ELR (cell line): Measurements from ENCODE around the gene NAALADL2.
"Not testable (repeated sequence)": the region's sequence is repeated elsewhere in the genome, so short reads cannot be mapped to it uniquely, and the experiment has no call there.

Experiments used
- DNase-seq: peaks from one replicate; pipeline ENCODE4 v3.0.0-alpha.2; 2015; ENCODE audit warnings: low read depth

The NAALADL2 gene

GRCh38 chr3:175489406-175489805 lies 630.3 kb downstream of the NAALADL2 start:
- DNase-seq = no peak

- DNase-seq = no peak
Measured at GRCh38 chr3:175493301-175493700, 634.2 kb downstream of the NAALADL2 start.

GRCh38 chr3:175495331-175495730 lies 636.2 kb downstream of the NAALADL2 start:
- no peak for DNase-seq

- DNase-seq = no peak
Measured at GRCh38 chr3:175502155-175502554, 643.0 kb downstream of the NAALADL2 start.

- no peak for DNase-seq
Measured at GRCh38 chr3:175511219-175511785, 652.2 kb downstream of the NAALADL2 start.

- no peak for DNase-seq
Measured at GRCh38 chr3:175512700-175513099, 653.6 kb downstream of the NAALADL2 start.

GRCh38 chr3:175518459-175518858 lies 659.3 kb downstream of the NAALADL2 start:
- no peak for DNase-seq

GRCh38 chr3:175521406-175521805 lies 662.3 kb downstream of the NAALADL2 start:
- no peak for DNase-seq

GRCh38 chr3:175526191-175526590 lies 667.1 kb downstream of the NAALADL2 start:
- no peak for DNase-seq

- DNase-seq = peak; percentile 12
Measured at GRCh38 chr3:175526609-175527280, 667.6 kb downstream of the NAALADL2 start.

GRCh38 chr3:175528693-175529092 lies 669.6 kb downstream of the NAALADL2 start:
- not testable (repeated sequence) for DNase-seq

GRCh38 chr3:175535351-175535750 lies 676.2 kb downstream of the NAALADL2 start:
- no peak for DNase-seq

GRCh38 chr3:175546115-175546514 lies 687.0 kb downstream of the NAALADL2 start:
- no peak for DNase-seq

GRCh38 chr3:175552929-175553328 lies 693.8 kb downstream of the NAALADL2 start:
- no peak for DNase-seq

- DNase-seq = no peak
Measured at GRCh38 chr3:175554801-175555200, 695.7 kb downstream of the NAALADL2 start.

GRCh38 chr3:175558261-175558660 lies 699.1 kb downstream of the NAALADL2 start:
- no peak for DNase-seq

GRCh38 chr3:175564363-175564762 lies 705.2 kb downstream of the NAALADL2 start:
- DNase-seq = no peak

- no peak for DNase-seq
Measured at GRCh38 chr3:175571096-175571495, 712.0 kb downstream of the NAALADL2 start.

- no peak for DNase-seq
Measured at GRCh38 chr3:175573226-175573625, 714.1 kb downstream of the NAALADL2 start.

GRCh38 chr3:175580318-175580717 lies 721.2 kb downstream of the NAALADL2 start:
- DNase-seq = no peak

GRCh38 chr3:175585898-175586297 lies 726.8 kb downstream of the NAALADL2 start:
- DNase-seq = peak; percentile 82

- no peak for DNase-seq
Measured at GRCh38 chr3:175590745-175591144, 731.6 kb downstream of the NAALADL2 start.

- no peak for DNase-seq
Measured at GRCh38 chr3:175591375-175591774, 732.2 kb downstream of the NAALADL2 start.

- no peak for DNase-seq
Measured at GRCh38 chr3:175593331-175593730, 734.2 kb downstream of the NAALADL2 start.
